ENCODE results near the gene GNAO1.

DNA sequence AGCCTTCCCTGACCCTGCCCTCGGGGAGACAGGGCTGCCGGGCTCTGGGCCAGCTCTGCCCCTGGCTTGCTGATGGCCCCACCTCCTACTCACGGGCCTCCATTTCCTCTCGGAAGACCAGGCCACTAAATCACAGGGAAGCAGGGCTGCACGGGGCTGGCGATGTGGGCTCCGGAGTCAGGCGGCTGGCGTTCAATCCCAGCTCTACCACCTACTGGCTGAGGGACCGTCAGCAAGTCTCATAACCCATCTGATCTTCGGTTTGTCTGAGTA is 120.7 kb downstream of the GNAO1 start:
- TF ChIP-seq CTCF (IDR thresholded peaks at IDR 0.05) (no peak), POLR2A (IDR thresholded peaks at IDR 0.05) (no peak), EP300 (IDR thresholded peaks at IDR 0.05) (no peak)
